Measurements from ENCODE around the gene MAN1A1.

DNA sequence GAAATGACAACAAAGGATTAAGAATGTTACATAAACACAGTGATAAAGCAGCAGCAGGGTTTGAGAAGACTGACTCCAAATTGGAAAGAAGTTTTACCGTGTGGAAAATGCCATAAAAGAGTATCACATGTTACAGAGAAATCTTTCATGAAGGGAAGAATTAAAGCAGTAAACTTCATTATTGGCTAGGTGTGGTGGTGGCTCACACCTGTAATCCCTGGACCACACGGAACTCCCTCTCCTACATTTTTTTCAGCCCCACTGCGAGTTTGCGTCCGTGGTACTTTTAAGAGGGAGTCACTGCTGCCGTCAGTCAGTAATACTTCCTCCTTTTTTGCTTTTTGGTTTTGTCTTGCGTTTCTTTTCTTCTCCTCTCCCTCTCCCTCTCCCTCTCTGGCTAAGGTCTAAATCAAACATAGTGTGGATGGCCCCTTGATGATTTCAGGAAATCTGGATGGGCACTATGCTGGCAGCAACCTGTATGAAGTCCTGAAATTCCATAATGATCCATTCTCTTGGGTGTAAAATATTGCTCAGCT is 112.3 kb downstream of the MAN1A1 start:
- TF ChIP-seq, protein P1, sequence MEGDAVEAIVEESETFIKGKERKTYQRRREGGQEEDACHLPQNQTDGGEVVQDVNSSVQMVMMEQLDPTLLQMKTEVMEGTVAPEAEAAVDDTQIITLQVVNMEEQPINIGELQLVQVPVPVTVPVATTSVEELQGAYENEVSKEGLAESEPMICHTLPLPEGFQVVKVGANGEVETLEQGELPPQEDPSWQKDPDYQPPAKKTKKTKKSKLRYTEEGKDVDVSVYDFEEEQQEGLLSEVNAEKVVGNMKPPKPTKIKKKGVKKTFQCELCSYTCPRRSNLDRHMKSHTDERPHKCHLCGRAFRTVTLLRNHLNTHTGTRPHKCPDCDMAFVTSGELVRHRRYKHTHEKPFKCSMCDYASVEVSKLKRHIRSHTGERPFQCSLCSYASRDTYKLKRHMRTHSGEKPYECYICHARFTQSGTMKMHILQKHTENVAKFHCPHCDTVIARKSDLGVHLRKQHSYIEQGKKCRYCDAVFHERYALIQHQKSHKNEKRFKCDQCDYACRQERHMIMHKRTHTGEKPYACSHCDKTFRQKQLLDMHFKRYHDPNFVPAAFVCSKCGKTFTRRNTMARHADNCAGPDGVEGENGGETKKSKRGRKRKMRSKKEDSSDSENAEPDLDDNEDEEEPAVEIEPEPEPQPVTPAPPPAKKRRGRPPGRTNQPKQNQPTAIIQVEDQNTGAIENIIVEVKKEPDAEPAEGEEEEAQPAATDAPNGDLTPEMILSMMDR (IDR thresholded peaks at IDR 0.05; ENCODE audit: insufficient read depth, low read length): no peak
- TF ChIP-seq POLR2AphosphoS5 (IDR thresholded peaks at IDR 0.05; ENCODE audit: low read depth) (no peak), GABPA (IDR thresholded peaks at IDR 0.05; ENCODE audit: low read depth) (no peak)
- TF ChIP-seq, protein P2, sequence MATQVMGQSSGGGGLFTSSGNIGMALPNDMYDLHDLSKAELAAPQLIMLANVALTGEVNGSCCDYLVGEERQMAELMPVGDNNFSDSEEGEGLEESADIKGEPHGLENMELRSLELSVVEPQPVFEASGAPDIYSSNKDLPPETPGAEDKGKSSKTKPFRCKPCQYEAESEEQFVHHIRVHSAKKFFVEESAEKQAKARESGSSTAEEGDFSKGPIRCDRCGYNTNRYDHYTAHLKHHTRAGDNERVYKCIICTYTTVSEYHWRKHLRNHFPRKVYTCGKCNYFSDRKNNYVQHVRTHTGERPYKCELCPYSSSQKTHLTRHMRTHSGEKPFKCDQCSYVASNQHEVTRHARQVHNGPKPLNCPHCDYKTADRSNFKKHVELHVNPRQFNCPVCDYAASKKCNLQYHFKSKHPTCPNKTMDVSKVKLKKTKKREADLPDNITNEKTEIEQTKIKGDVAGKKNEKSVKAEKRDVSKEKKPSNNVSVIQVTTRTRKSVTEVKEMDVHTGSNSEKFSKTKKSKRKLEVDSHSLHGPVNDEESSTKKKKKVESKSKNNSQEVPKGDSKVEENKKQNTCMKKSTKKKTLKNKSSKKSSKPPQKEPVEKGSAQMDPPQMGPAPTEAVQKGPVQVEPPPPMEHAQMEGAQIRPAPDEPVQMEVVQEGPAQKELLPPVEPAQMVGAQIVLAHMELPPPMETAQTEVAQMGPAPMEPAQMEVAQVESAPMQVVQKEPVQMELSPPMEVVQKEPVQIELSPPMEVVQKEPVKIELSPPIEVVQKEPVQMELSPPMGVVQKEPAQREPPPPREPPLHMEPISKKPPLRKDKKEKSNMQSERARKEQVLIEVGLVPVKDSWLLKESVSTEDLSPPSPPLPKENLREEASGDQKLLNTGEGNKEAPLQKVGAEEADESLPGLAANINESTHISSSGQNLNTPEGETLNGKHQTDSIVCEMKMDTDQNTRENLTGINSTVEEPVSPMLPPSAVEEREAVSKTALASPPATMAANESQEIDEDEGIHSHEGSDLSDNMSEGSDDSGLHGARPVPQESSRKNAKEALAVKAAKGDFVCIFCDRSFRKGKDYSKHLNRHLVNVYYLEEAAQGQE (IDR thresholded peaks at IDR 0.05; ENCODE audit: insufficient replicate concordance, low read depth): no peak

All from HL-60 (cell line).